Thoracic aorta (tissue), 2 donors: ENCODE measurements around the gene KIRREL3. TPM values are rescaled to one million over a fixed set of nuclear protein-coding genes. Genes with fewer than 3 reads are reported as not detected.

Experiments used
- ATAC-seq: fragments of 150-250 bp; one replicate; pipeline ENCODE4 v1.8.0; 2017; ENCODE audit warnings: low read depth; ENCODE audit not compliant: insufficient number of reproducible peaks, low FRiP score
- DNase-seq: peaks from one replicate; pipeline ENCODE4 v3.0.0-alpha.2; 2020; ENCODE audit warnings: low spot score
- H3K27ac ChIP-seq, 2 donors: fragments of 200-600 bp; sonication (generic); 1 replicate in 1 of 2; 2 replicates in 1 of 2; pipeline ENCODE4 v1.5.1; 2016; ENCODE audit warnings: mild to moderate bottlenecking in 2 of 2, moderate library complexity in 2 of 2
- H3K27me3 ChIP-seq: fragments of 200-600 bp; sonication (generic); replicated peaks from 2 replicates; pipeline ENCODE4 v1.6.0; 2016; ENCODE audit warnings: mild to moderate bottlenecking; ENCODE audit not compliant: insufficient read depth
- H3K36me3 ChIP-seq: fragments of 200-600 bp; sonication (generic); one replicate; pipeline ENCODE4 v1.5.1; 2016
- H3K4me1 ChIP-seq, 2 donors: fragments of 200-600 bp; sonication (generic); 1 replicate in 1 of 2; 2 replicates in 1 of 2; pipeline versions ENCODE4 v1.5.1 to v1.6.0; 2016; ENCODE audit warnings: low read depth in 2 of 2, mild to moderate bottlenecking in 1 of 2; ENCODE audit not compliant: control insufficient read depth in 1 of 2
- H3K4me3 ChIP-seq: fragments of 200-600 bp; sonication (generic); 2 replicates; pipeline ENCODE4 v1.5.1; 2016; ENCODE audit warnings: mild to moderate bottlenecking
- H3K9me3 ChIP-seq: fragments of 200-600 bp; sonication (generic); 2 replicates; pipeline ENCODE4 v1.5.1; 2016
- CTCF ChIP-seq: fragments of 200-600 bp; sonication (generic); IDR thresholded peaks from one replicate; pipeline ENCODE4 v1.5.1; 2019; ENCODE audit warnings: antibody characterized with exemption
- total RNA-seq, 2 donors: library from RNA; depleted of rRNA; stranded (reverse); fragments of >200 nt; gene quantifications; one replicate each; pipeline versions ENCODE4 v1.1.0 to v1.2.3, GENCODE V29; 2016

KIRREL3 gene
- total RNA-seq, 2 donors from 2014 or later = not detected

GRCh38 chr11:126754591-126755426, 245.8 kb downstream of the KIRREL3 start:
- no peak for TF ChIP-seq CTCF
- DNase-seq (no peak), ATAC-seq (no peak)
- Histone ChIP-seq H3K27ac (no peak overlapping the region), H3K9me3 (peaks cover 3% of the 10 kb centered on the region), H3K4me1 (no peaks in the 10 kb centered on the region), H3K27me3 (no peaks in the 10 kb centered on the region), H3K4me3 (no peak overlapping the region), H3K36me3 (no peaks in the 10 kb centered on the region)

DNA sequence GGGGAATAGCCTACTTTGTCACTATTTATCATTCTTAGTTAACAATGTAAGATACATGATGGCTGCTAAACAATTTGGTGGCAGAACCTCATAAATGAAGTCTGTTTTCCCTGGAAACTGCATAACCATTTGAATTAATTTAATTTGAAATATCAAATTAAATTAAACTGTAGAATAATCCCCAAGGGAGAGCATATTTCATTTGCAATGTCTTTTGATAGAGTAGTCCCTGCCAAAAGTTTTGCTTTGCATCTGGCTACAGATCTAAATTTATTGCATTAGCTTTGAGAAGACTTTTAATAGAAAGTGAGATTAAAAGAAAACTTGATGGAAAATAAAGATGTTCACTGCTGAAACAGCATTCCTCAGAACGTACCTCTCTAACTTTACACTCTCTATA, 246.6 kb downstream of the KIRREL3 start:
- Histone ChIP-seq H3K4me1 (no peaks in the 10 kb centered on the region), H3K4me3 (no peak overlapping the region), H3K9me3 (peaks cover 3% of the 10 kb centered on the region), H3K27me3 (no peaks in the 10 kb centered on the region), H3K36me3 (no peaks in the 10 kb centered on the region), H3K27ac (no peak overlapping the region)
- DNase-seq (no peak), ATAC-seq (no peak)
- TF ChIP-seq CTCF = no peak

DNA sequence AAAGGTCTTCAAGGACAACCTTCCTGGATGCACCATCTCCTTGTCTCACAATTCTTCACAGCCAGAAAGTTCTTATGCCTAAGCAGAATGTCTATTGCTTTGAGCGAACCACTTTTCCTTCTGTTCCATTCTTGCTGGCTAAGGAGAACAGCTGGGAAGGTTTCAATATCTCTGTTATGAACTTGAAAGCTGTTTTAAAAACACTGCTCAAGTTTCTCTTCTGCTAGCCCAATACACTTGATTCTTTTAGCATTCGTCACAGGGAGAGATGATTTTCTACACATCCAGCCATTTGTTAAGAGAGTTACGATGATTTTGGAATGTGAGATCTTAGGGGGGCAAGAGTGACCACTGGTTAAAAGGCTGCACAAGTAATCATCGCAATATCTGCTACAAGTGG, 249.3 kb downstream of the KIRREL3 start:
- H3K27me3 ChIP-seq = no peaks in the 10 kb centered on the region
- no peak for TF ChIP-seq CTCF
- DNase-seq (no peak), ATAC-seq (no peak)
- H3K36me3 ChIP-seq = no peaks in the 10 kb centered on the region
- H3K9me3 ChIP-seq = peaks cover 3% of the 10 kb centered on the region
- H3K27ac ChIP-seq = no peak overlapping the region
- H3K4me1 ChIP-seq = no peaks in the 10 kb centered on the region
- H3K4me3 ChIP-seq = no peak overlapping the region

DNA sequence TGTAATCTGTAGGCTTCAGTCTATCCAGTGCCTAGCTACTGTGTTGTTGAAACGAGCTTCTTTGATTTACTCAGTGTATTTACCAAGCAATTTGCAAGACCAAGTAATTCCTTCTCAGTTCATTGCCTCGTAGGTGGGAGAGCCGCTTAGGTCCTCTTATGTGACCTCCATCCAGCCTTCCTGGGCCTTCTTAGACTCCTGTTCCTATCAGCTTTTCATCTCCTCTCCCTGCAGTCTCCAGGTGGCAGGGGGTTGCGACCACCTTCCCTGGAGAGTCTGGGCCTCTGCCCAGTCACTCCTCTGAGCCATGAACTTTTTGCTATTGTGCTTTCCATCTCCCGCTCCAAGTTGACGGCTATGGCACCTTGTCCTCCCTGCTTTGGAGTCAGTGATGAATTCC, 251.8 kb downstream of the KIRREL3 start:
- no peak for TF ChIP-seq CTCF

DNA sequence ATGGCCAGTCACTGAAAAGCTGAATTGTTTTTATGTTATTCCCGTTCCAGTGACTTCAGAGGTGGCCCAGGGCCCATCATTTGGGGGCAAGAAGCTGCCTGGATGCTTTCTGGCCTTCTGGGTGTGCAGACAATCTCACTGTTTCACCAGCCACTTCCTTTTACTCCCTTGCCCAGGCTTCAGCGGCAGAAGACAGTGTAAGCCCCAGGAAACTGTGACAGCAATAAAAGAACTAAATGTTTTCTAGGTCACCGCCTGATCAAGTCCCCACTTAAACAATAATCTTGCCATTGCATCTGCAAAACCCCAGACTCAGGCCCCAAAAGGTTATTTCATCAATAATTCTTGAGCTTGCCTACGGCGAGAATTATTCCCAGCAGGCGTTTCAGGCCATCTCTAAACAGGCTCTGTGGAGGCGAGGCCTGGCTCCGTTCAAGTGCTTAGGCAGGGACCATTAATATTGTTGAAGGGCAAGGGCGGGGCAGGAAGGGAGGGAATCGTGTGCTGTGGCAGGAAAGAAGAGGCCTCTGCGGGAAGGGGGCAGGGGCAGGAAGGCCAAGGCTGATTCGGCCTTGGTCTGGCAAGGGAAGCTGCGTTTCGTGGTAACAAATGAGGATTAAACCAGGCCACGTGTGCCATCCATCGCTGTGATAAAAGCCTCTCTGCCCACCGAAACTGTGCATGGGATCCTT, 252.3 kb downstream of the KIRREL3 start:
- DNase-seq (no peak), ATAC-seq (no peak)
- H3K4me3 ChIP-seq = no peak overlapping the region
- peaks cover 3% of the 10 kb centered on the region for H3K9me3 ChIP-seq
- no peaks in the 10 kb centered on the region for H3K36me3 ChIP-seq
- no peaks in the 10 kb centered on the region for H3K4me1 ChIP-seq
- TF ChIP-seq CTCF = no peak
- H3K27ac ChIP-seq = no peak overlapping the region
- H3K27me3 ChIP-seq = no peaks in the 10 kb centered on the region

More for the DNA sequence above, 251.8 kb downstream of the KIRREL3 start:
- peaks cover 3% of the 10 kb centered on the region for H3K9me3 ChIP-seq
- no peak overlapping the region for H3K27ac ChIP-seq
- H3K27me3 ChIP-seq = no peaks in the 10 kb centered on the region
- no peak for DNase-seq
- ATAC-seq = no peak
- no peaks in the 10 kb centered on the region for H3K36me3 ChIP-seq
- no peaks in the 10 kb centered on the region for H3K4me1 ChIP-seq
- no peak overlapping the region for H3K4me3 ChIP-seq
